ENCODE measurements around the gene DHX35. TPM values are rescaled to one million over a fixed set of nuclear protein-coding genes. Genes with fewer than 3 reads are reported as not detected.

DHX35 gene
- total RNA-seq, 1 experiment from 2014 or later: 11.2 TPM

DNA sequence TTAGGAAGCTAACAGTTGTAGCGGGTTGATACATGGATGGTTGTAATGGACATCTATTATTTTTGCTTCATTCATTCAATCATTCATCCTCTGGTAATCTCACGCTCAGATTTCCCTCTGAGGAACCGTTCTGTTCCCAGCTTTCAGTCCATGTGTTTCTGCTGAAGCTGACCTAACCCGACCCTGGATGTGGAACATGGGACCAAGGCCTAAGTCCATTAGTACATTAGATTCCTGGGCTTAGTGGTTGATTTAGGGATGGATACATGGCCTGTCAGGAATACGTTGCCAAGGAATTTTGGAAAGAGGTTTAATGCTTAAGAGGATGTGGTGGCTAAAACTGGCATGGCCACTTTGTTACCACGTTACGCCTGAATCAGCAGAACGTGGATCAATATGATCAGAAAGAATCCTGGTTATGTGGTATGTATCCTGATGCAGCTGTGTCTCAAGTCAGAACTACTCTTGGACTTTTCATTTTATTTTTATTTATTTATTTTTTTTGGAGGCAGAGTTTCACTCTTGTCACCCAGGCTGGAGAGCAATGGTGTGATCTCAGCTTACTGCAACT lies 4.1 kb upstream of the DHX35 start:
- POLR2A ChIA-PET: no interaction called here

More for the DNA sequence above, 4.1 kb upstream of the DHX35 start:
- Histone ChIP-seq H4K20me1 (ENCODE audit: insufficient read depth) (no peaks in the 10 kb centered on the region), H3K4me1 (ENCODE audit: control insufficient read depth in 1 of 2, insufficient read depth in 2 of 2, low read length in 2 of 2) (peaks cover 7 to 12% of the 10 kb centered on the region in 2 experiments), H3K4me3 (replicated peaks in 1 of 2; ENCODE audit: low read depth in 1 of 2, low read length in 2 of 2) (no peak overlapping the region), H3K9ac (ENCODE audit: low read length) (no peak overlapping the region), H3K9me3 (ENCODE audit: control insufficient read depth in 1 of 2, insufficient read depth in 1 of 2, low read depth in 1 of 2, low read length in 2 of 2) (no peaks in the 10 kb centered on the region), H3K27me3 (ENCODE audit: insufficient read depth, low read length) (no peaks in the 10 kb centered on the region), H2AFZ (ENCODE audit: low read depth, low read length, poor library complexity, severe bottlenecking) (no peak overlapping the region), H3K4me2 (ENCODE audit: low read length) (no peak overlapping the region), H3K9me2 (ENCODE audit: insufficient read depth) (no peaks in the 10 kb centered on the region), H3K79me2 (ENCODE audit: insufficient read depth, low read length) (peaks cover 7% of the 10 kb centered on the region), H3K27ac (ENCODE audit: low read depth, low read length) (no peak overlapping the region), H3K36me3 (ENCODE audit: control insufficient read depth in 1 of 2, insufficient read depth in 2 of 2, low read length in 2 of 2) (peaks cover 5 to 9% of the 10 kb centered on the region in 2 experiments; a peak in 3 of 4 replicates)
- intact Hi-C loops (cut with micrococcal nuclease): no loop called here
- DNase-seq (ENCODE audit: low read depth, low spot score) (no peak), ATAC-seq (no peak)
- BruUV-seq (replicated peaks): no TSS peak
- CTCF ChIA-PET: interaction anchor here (1.7 kb wide), 1 partner anchor 32 kb away, joined by 4 read pairs; the partner anchor contains the start of gene FAM83D
- RAD21 ChIA-PET (ENCODE audit: low non-redundant PET in 1 of 2, low total read pairs in 2 of 2, uncharacterized antibody in 2 of 2, unreplicated experiment in 2 of 2): no interaction called here
- no peak for TF ChIP-seq ZNF274 (IDR thresholded peaks at IDR 0.05; ENCODE audit: low read depth, low read length)
- TF ChIP-seq EZH2phosphoT487 (IDR thresholded peaks at IDR 0.05; ENCODE audit: borderline replicate concordance): no peak
- TF ChIP-seq, protein P1, sequence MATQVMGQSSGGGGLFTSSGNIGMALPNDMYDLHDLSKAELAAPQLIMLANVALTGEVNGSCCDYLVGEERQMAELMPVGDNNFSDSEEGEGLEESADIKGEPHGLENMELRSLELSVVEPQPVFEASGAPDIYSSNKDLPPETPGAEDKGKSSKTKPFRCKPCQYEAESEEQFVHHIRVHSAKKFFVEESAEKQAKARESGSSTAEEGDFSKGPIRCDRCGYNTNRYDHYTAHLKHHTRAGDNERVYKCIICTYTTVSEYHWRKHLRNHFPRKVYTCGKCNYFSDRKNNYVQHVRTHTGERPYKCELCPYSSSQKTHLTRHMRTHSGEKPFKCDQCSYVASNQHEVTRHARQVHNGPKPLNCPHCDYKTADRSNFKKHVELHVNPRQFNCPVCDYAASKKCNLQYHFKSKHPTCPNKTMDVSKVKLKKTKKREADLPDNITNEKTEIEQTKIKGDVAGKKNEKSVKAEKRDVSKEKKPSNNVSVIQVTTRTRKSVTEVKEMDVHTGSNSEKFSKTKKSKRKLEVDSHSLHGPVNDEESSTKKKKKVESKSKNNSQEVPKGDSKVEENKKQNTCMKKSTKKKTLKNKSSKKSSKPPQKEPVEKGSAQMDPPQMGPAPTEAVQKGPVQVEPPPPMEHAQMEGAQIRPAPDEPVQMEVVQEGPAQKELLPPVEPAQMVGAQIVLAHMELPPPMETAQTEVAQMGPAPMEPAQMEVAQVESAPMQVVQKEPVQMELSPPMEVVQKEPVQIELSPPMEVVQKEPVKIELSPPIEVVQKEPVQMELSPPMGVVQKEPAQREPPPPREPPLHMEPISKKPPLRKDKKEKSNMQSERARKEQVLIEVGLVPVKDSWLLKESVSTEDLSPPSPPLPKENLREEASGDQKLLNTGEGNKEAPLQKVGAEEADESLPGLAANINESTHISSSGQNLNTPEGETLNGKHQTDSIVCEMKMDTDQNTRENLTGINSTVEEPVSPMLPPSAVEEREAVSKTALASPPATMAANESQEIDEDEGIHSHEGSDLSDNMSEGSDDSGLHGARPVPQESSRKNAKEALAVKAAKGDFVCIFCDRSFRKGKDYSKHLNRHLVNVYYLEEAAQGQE (IDR thresholded peaks at IDR 0.05; ENCODE audit: low read depth): no peak
- TF ChIP-seq, protein P2, sequence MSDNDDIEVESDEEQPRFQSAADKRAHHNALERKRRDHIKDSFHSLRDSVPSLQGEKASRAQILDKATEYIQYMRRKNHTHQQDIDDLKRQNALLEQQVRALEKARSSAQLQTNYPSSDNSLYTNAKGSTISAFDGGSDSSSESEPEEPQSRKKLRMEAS (IDR thresholded peaks at IDR 0.05): no peak
- no peak for TF ChIP-seq RAD21 (IDR thresholded peaks at IDR 0.05; ENCODE audit: low read depth)
- TF ChIP-seq FOSL1 (IDR thresholded peaks at IDR 0.05; ENCODE audit: low read depth): no peak
- no peak for TF ChIP-seq ELF1 (IDR thresholded peaks at IDR 0.05; ENCODE audit: borderline replicate concordance, low read depth)
- TF ChIP-seq SP1 (IDR thresholded peaks at IDR 0.05; ENCODE audit: low read depth): no peak
- TF ChIP-seq, protein P3, sequence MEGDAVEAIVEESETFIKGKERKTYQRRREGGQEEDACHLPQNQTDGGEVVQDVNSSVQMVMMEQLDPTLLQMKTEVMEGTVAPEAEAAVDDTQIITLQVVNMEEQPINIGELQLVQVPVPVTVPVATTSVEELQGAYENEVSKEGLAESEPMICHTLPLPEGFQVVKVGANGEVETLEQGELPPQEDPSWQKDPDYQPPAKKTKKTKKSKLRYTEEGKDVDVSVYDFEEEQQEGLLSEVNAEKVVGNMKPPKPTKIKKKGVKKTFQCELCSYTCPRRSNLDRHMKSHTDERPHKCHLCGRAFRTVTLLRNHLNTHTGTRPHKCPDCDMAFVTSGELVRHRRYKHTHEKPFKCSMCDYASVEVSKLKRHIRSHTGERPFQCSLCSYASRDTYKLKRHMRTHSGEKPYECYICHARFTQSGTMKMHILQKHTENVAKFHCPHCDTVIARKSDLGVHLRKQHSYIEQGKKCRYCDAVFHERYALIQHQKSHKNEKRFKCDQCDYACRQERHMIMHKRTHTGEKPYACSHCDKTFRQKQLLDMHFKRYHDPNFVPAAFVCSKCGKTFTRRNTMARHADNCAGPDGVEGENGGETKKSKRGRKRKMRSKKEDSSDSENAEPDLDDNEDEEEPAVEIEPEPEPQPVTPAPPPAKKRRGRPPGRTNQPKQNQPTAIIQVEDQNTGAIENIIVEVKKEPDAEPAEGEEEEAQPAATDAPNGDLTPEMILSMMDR (IDR thresholded peaks at IDR 0.05 in 2 of 3, conservative IDR thresholded peaks at IDR 0.05 in 1 of 3; ENCODE audit: borderline replicate concordance in 1 of 3, insufficient read depth in 1 of 3, low read depth in 2 of 3, low read length in 2 of 3): no peak
- TF ChIP-seq, protein P4, sequence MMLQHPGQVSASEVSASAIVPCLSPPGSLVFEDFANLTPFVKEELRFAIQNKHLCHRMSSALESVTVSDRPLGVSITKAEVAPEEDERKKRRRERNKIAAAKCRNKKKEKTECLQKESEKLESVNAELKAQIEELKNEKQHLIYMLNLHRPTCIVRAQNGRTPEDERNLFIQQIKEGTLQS (IDR thresholded peaks at IDR 0.05): no peak
- TF ChIP-seq ZFX (IDR thresholded peaks at IDR 0.05): no peak
- no peak for TF ChIP-seq JUND (IDR thresholded peaks at IDR 0.05)
- TF ChIP-seq EZH2 (IDR thresholded peaks at IDR 0.05): no peak
- TF ChIP-seq YY1 (IDR thresholded peaks at IDR 0.05; ENCODE audit: extremely low read depth, insufficient replicate concordance, low read depth, low read length): no peak
- TF ChIP-seq SRF (IDR thresholded peaks at IDR 0.05; ENCODE audit: low read depth): no peak
- TF ChIP-seq, protein P5, sequence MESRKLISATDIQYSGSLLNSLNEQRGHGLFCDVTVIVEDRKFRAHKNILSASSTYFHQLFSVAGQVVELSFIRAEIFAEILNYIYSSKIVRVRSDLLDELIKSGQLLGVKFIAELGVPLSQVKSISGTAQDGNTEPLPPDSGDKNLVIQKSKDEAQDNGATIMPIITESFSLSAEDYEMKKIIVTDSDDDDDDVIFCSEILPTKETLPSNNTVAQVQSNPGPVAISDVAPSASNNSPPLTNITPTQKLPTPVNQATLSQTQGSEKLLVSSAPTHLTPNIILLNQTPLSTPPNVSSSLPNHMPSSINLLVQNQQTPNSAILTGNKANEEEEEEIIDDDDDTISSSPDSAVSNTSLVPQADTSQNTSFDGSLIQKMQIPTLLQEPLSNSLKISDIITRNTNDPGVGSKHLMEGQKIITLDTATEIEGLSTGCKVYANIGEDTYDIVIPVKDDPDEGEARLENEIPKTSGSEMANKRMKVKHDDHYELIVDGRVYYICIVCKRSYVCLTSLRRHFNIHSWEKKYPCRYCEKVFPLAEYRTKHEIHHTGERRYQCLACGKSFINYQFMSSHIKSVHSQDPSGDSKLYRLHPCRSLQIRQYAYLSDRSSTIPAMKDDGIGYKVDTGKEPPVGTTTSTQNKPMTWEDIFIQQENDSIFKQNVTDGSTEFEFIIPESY (IDR thresholded peaks at IDR 0.05; ENCODE audit: extremely low read depth, insufficient replicate concordance, low read length): no peak
- no peak for TF ChIP-seq TCF7L2 (IDR thresholded peaks at IDR 0.05; ENCODE audit: borderline replicate concordance, extremely low read depth, insufficient read depth, insufficient read length)
- no peak for TF ChIP-seq POLR2A (IDR thresholded peaks at IDR 0.05; ENCODE audit: borderline replicate concordance, extremely low read depth, insufficient read depth, insufficient read length)
- TF ChIP-seq SIN3A (IDR thresholded peaks at IDR 0.05; ENCODE audit: low read depth): no peak

Data from HCT116 (cell line).